Ovary (tissue), 3 donors: Measurements from ENCODE around the gene RWDD4.

Source experiments
- CTCF ChIP-seq, 3 donors: fragments of 450-650 bp in 2 of 3; fragments of 200-600 bp in 1 of 3; IDR thresholded peaks; one replicate each; pipeline versions ENCODE4 v1.5.1 to v1.8.0; 2016 to 2022; ENCODE audit warnings: antibody characterized with exemption in 3 of 3, mild to moderate bottlenecking in 1 of 3
- POLR2A ChIP-seq: fragments of 450-650 bp; IDR thresholded peaks from one replicate; pipeline ENCODE4 v1.6.1; 2017; ENCODE audit warnings: antibody characterized with exemption, mild to moderate bottlenecking, moderate library complexity
- donor health status: DM: no; HTN: no; CAD: no.

GRCh38 chr4:183612329-183613250, 46.4 kb downstream of the RWDD4 start:
- TF ChIP-seq POLR2A (no peak), CTCF (IDR thresholded peaks at IDR 0.05) (no peak)
